ENCODE measurements around the gene SPI1.

DNA sequence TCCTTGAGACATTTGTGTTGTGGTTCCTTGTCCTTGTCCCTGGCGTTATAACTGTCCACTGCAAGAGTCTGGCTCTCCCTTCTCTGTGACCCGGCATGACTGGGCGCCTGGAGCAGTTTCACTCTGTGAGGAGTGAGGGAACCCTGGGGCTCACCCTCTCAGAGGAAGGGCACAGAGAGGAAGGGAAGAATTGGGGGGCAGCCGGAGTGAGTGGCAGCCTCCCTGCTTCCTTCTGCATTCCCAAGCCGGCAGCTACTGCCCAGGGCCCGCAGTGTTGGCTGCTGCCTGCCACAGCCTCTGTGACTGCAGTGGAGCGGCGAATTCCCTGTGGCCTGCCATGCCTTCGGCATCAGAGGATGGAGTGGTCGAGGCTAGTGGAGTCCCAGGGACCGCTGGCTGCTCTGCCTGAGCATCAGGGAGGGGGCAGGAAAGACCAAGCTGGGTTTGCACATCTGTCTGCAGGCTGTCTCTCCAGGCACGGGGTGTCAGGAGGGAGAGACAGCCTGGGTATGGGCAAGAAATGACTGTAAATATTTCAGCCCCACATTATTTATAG, 48.8 kb downstream of the SPI1 start:
- TF ChIP-seq POLR2A (IDR thresholded peaks at IDR 0.05; ENCODE audit: low read length), result no peak
- TF ChIP-seq GATA1 (IDR thresholded peaks at IDR 0.05; ENCODE audit: low read depth, low read length), result no peak
